Endometrial microvascular endothelial cells (primary cell): ENCODE measurements around the gene ZNF630. TPM values are rescaled to one million over a fixed set of nuclear protein-coding genes. Genes with fewer than 3 reads are reported as not detected.
"Not testable (repeated sequence)": the region's sequence is repeated elsewhere in the genome, so short reads cannot be mapped to it uniquely, and the experiment has no call there.

ENCODE experiments used
- in situ Hi-C: cut with HindIII; loops from 2 replicates; pipeline ENCODE4 v1.10.0; 2017; ENCODE audit warnings: low sequenced_read_pairs, low pct_unique_long_range_greater_than_20kb; ENCODE audit errors: inconsistent ontology term
- total RNA-seq: library from RNA; depleted of rRNA; stranded (reverse); fragments of >200 nt; gene quantifications from one replicate; pipeline ENCODE4 v1.2.3, GENCODE V29; 2015; ENCODE audit errors: inconsistent ontology term

The ZNF630 gene
- total RNA-seq, 1 donor from 2014 or later: 2.6 TPM

DNA sequence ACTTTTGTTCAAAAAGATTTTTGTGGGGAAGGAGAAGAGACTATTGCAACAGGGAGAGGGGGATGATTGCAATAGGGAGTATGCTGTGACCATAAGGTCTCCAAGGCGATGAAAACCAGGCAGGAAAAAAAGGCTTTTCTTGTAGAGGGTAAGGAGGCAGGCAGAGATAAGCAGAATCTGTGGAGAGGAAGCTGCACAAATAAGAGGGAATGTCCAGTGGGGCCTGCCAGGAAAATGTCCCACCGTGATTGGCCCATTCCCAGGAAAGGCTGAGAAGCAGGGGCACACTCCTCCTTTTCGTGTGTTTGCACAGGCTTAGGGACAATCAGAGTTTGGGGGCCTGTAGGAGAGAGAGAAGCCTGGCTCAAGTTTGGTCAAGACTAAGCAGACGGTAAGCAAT lies 35.5 kb downstream of the ZNF630 start:
- in situ Hi-C loops: no loop called here

DNA sequence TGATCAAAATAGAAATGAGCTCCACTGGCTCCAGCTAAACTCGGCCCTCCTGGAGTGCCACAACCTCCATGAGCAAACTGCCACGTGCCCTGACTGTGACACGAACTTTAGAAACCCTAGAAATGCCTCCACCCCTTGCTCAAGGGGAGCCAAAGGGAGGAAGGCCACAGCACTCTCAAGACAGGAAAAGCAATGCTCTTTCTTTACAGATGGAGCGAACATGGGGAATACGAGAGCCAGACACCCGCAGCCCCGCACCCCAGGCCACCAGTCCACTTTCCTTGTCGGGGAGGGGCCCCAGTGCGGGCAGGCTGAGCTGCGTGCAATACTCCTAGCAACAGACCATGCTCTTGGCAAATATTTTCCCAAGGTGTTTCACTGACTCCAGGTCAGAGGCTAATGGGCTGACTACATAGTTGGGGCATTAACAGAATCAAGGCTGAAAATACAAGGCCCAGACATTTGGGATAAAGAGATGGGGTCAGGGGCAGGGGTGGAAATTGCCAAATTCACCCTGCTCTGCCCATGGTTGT lies 40.7 kb downstream of the ZNF630 start:
- in situ Hi-C loops: not testable (repeated sequence)

DNA sequence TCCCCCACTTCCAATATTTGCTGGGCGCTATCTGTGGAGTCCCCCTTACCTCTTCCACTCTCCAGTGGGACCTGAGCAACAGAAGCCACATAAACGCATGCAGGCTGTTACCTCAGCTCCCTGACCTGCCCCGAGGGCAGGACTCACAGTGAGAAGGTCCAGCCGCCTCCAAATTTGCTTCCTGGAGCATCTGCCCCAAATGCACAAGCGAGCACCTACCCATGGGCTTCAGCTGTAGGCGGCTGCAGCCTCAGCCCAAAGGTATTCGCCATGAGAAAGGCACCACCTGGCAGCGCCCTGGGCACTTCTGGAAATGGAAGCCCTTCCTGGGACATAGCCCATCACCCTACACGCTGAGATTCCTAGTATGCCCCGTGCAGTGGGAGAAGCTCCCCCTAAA lies 41.2 kb downstream of the ZNF630 start:
- in situ Hi-C loops: no loop called here

DNA sequence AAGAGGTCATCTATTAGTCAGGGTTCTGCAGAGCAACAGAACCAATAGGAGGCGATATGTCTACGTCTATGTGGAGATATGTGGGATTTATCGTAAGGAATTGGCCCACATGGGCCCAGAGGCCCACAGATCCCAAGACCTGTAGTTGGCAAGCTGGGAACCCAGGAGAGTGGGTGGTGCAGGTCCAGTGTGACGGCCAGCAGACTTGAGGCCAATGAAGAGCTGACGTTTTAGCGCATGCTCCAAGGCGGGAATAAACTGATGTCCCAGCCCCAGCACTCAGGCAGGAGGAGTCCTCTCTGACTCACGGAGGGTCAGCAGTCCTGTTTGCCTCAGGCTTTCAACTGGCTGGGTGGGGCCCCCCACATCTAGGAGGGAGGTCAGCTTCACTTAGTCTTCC lies 43.3 kb downstream of the ZNF630 start:
- in situ Hi-C loops: no loop called here

DNA sequence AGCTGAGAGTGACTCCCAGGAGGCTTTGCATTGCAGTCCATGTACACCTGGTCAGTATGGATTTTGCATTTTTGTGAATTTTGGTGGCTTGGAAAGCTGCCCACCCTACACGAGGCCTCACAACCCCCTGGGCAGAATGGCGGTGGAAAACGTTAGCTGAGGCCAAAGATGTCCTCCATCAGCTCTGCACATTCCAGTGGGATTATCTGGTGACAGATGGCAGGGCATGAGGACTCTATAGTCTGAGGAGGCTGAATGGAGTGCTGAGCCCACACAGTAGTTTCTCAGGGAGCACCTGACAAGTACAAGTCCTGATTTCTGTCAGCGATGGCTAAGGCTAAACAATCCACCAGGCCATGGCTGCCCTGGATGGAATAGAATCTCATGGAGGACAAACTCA lies 43.9 kb downstream of the ZNF630 start:
- in situ Hi-C loops: not testable (repeated sequence)

DNA sequence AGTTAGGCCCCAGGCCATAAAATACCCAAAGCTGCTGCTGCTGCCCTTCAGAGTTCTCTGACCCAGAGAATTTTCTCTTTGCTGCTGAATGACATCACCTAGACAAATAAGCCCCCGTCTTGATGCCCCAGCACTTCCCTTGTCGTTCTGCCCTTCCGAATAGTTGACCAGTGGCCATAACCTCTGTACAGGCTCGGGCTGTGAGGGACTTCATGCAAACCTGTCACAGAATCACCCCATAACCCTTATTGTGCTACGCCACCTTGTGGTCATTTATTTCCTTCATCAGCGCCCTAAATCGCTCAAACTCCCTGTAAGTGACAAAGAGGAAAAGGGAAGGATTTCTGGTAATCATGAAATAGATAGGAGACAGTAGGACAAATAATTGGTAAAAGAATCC lies 45.9 kb downstream of the ZNF630 start:
- in situ Hi-C loops: no loop called here

DNA sequence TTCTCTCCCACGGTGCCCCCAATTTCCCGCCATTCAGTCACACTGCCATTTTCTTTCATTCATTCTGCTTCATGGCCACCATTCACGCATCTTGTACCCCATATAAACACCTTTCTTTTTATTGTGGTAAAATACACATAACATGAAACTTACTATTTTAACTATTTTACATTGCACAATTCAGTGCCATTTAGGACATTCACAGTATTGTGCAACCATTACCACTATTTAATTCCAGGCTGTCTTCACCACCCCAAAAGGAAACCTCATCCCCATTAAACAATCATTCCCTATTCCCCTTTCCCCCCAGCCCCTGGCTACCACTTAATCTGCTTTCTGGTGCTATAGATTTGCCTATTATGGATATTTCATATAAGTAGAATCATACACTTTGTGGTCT lies 48.7 kb downstream of the ZNF630 start:
- in situ Hi-C loops: no loop called here

DNA sequence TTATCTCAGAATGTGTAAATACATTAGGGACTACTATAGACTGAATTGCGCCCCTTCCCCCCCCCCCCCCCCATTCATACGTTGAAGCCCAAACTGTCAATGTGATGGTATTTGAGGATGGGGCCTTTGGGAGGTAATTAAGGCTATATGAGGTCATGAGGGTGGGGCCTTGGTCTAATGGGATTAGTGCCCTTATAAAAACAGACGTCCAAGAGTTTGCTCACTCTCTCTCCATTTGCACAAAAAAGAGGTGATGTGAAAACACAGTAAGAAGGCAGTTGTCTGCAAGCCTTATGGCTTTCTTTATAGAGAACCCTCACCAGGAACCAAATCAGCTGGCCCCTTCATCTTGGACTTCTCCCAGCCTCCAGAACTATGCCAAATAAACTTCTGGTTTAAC lies 49.3 kb downstream of the ZNF630 start:
- in situ Hi-C loops: no loop called here

DNA sequence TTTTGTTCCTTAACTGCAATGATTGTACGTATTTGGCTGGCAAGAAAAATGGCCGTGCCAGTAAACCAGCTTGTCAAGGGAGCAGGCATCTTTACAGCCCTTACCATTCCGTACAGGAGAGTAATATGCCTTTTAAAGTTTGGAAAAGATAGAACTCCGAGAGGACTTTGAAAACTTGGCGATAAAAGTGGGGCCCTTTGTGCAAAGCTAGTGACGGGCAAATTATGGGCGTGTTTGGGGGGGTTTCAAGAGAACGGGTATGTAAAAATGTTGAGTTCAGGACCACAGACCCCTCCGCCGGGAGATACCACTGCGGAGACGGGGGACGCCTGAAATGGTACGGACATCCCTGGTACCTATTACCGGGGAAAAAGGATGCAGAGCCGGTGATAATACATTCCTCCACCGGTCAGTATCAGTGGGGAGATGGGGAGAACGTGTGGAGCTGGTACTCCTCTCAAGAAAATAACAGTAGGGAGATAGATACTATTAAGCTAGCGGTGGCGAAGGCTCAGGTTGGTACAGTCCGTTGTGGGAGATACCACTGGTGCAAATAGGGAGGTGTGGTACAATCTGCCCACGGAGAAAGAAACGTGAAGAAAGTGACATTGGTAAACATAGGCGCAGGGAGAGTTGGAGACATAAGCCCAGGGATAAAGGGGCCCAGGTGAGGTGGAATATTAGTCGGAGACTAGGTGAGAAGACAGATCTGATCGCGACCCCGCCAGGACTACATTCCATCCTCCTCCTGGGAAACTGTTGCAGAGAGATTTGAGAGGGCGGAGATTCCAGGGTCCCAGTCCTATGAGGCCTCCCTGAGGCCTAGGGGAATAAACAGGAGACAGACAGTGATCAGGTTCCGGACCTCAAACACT lies 50.2 kb downstream of the ZNF630 start:
- in situ Hi-C loops: no loop called here

DNA sequence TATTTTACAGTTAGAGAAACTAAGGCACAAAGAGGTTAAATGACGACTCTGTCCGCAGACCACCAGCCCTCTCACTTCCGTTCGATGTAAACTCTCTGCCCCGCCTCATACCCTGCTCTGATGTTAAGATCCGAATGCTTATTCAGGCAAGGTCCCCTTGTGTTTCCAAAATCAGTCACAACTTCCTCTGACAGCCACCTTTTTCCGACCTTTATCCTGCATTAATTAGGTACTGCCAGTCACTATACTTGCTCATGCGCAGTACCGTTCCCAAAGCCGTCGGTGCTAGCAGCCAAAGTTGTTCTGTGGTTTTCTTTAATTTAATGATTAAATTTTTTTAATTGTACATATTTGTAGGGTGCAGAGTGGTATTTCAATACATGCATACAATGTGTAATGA lies 51.0 kb downstream of the ZNF630 start:
- in situ Hi-C loops: not testable (repeated sequence)

DNA sequence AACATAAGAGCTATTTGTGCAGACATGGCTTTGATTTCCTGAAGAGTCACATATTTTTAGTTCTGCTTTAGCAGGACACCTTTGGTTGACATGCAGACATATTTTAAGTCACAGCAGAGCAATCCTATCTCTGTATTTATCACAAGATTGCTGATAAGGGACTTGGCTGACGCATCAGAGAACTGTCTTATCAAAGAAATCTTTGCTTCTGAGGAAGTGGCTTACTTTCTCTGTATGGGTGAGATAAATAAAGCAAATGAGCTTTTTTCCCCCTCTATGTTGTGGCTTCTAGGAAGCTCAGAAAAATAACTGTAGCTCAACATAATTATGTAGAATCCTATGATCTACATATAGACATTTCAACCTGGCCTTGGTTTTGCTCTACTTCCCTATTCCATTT lies 51.5 kb downstream of the ZNF630 start:
- in situ Hi-C loops: not testable (repeated sequence)

DNA sequence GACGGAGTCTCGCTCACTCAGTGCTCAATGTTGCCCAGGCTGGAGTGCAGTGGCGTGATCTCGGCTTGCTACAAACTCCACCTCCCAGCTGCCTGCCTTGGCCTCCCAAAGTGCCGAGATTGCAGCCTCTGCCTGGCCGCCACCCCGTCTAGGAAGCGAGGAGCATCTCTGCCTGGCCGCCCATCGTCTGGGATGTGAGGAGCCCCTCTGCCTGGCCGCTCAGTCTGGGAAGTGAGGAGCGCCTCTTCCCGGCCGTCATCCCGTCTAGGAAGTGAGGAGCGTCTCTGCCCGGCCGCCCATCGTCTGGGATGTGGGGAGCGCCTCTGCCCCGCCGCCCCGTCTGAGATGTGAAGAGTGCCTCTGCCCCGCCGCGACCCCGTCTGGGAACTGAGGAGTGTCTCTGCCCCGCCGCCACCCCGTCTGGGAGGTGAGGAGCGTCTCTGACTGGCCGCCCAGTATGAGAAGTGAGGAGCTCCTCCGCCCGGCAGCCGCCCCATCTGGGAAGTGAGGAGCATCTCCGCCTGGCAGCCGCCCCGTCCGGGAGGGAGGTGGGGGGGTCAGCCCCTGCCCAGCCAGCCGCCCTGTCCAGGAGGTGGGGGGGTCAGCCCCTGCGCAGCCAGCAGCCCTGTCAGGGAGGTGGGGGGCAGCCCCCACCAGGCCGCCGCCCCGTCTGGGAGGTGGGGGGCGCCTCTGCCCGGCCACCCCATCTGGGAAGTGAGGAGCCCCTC lies 54.7 kb downstream of the ZNF630 start:
- in situ Hi-C loops: not testable (repeated sequence)

DNA sequence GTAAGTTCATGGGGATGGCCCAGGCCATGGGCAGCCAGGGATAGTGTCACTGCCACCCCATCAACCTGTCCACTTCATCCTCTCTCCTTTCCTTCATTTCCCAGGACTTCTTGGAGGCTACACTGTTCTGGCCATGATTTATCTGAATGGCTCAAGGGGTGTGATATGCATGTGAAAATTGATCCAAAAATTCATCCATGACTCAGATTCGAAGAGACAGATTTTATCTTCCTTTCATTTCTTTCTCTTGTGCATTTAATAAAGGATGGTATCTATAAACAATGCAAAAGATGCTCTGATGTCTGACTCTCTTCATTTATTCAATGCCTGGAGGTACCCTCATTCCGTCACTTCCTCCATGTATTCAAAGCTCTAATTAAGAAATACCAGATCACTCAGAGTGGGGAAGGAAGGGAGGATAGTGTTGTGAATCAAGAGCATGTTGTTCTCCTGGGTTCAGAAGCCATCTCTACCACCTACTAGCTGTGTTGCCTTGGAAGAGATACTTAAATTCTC lies 61.9 kb downstream of the ZNF630 start:
- in situ Hi-C loops: not testable (repeated sequence)

Other genes with a start within 250 kb of the ZNF630 start
- gene ZNF81, start 234.7 kb downstream of the ZNF630 start, total RNA-seq: 3.3 TPM
- 2.0 TPM for gene ZNF182, start 67.7 kb downstream of the ZNF630 start, total RNA-seq
- not detected for gene SPACA5, start 64.7 kb downstream of the ZNF630 start, total RNA-seq
- not detected for gene SPACA5B, start 59.0 kb upstream of the ZNF630 start, total RNA-seq
- gene SSX5, start 125.2 kb upstream of the ZNF630 start, total RNA-seq: not detected
- gene SSX1, start 183.8 kb upstream of the ZNF630 start, total RNA-seq: not detected